GM10266 (cell line): Measurements from ENCODE around the gene B3GALT5.

Experiments used
- DNase-seq: peaks from one replicate; pipeline ENCODE4 v3.0.0; 2012; ENCODE audit errors: extremely low spot score
- TF ChIP-seq, protein P1 (sequence below): IDR thresholded peaks from 2 replicates; pipeline ENCODE4 v1.5.1; 2012; ENCODE audit warnings: mild to moderate bottlenecking, low read depth; ENCODE audit not compliant: control insufficient read depth, insufficient read depth; ENCODE audit errors: missing control alignments

B3GALT5 gene

GRCh38 chr21:39612233-39613040, at the start of gene B3GALT5:
B3GALT5 (plus strand) TSS chr21:39612940; CDS start chr21:39660560, 47,620 bp downstream.
- TF ChIP-seq, protein P1, sequence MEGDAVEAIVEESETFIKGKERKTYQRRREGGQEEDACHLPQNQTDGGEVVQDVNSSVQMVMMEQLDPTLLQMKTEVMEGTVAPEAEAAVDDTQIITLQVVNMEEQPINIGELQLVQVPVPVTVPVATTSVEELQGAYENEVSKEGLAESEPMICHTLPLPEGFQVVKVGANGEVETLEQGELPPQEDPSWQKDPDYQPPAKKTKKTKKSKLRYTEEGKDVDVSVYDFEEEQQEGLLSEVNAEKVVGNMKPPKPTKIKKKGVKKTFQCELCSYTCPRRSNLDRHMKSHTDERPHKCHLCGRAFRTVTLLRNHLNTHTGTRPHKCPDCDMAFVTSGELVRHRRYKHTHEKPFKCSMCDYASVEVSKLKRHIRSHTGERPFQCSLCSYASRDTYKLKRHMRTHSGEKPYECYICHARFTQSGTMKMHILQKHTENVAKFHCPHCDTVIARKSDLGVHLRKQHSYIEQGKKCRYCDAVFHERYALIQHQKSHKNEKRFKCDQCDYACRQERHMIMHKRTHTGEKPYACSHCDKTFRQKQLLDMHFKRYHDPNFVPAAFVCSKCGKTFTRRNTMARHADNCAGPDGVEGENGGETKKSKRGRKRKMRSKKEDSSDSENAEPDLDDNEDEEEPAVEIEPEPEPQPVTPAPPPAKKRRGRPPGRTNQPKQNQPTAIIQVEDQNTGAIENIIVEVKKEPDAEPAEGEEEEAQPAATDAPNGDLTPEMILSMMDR, result no peak
- DNase-seq, result no peak

DNA sequence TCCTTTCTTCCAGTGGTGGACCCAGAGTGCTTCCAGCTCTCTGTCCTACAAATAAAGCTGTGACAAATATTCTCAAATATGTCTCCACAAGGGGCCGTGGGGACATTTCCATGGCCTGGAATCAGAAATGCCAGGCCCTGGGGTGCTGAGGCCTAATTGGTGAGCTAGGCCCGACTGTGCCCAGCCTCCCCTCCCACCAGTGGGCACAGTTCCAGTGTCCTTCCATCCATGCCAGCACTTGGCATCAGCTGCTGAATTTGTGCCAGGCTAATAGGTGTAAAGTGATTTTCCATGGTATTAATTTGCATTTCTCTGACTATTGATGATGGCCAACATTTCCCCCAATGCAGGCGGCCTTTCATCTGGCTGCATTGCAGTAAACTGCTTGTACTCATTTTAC, 48.5 kb upstream of the B3GALT5 start:
- DNase-seq, result no peak
- TF ChIP-seq, protein P1, result no peak

DNA sequence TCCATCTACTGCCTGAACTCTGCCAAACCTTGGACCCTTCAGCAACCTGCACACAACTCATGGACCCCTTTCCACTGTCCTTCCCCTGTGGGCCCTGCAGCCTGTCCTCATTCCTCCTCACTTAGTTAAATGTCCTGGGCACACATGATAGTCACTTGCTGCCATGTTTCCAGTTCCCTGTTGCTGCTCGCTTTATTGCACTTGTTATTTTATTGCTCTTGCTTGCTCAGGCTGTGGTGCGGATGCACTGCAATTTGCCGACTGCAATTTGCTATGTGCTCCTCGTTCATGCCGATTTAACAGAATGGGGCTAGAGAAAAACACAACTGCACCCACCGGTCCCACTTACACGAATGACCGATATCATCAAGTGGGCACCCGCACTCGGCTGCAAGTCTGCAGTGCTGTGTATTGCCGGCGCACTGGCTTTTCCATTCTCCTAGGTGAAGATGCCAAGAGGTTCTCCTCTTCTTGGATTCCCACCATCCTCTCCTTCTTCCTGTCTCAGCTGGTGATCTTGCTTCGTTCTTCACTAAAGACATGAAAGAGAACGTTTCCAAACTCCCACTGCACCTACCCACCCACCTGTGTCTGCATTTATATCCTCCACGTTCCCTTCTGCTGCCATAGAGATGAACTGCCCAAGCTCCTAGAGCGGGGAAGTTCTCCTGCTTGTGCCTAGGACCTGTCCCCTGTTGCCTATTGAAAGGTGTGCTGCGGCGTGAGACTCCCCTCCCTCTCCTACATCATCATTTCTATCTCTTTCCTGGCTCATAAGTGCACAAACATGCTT, 45.4 kb upstream of the B3GALT5 start:
- TF ChIP-seq, protein P1, result no peak

GRCh38 chr21:39568361-39568760, 44.4 kb upstream of the B3GALT5 start:
- no peak for DNase-seq
- TF ChIP-seq, protein P1, result no peak

More for the DNA sequence above, 45.4 kb upstream of the B3GALT5 start:
- DNase-seq, result no peak

GRCh38 chr21:39575775-39576174, 37.0 kb upstream of the B3GALT5 start:
- TF ChIP-seq, protein P1, result no peak
- no peak for DNase-seq

- DNase-seq, result no peak
- TF ChIP-seq, protein P1, result no peak
Measured at GRCh38 chr21:39576518-39577128, 36.1 kb upstream of the B3GALT5 start.
